AG09309 (cell line): Measurements from ENCODE around the gene ACSF3.
"Not testable (repeated sequence)": the region's sequence is repeated elsewhere in the genome, so short reads cannot be mapped to it uniquely, and the experiment has no call there.

Experiments used
- DNase-seq: peaks from one replicate; pipeline ENCODE4 v3.0.0-alpha.2; 2010; ENCODE audit warnings: low read depth
- H3K4me3 ChIP-seq: 2 replicates; pipeline ENCODE4 v1.5.1; 2011; ENCODE audit warnings: mild to moderate bottlenecking, low read depth, low read length, moderate library complexity; ENCODE audit not compliant: control insufficient read depth
- TF ChIP-seq, protein P1 (sequence below): IDR thresholded peaks from 2 replicates; pipeline ENCODE4 v1.5.1; 2011; ENCODE audit warnings: mild to moderate bottlenecking, low read depth, low read length, inconsistent platforms; ENCODE audit not compliant: insufficient read depth, control insufficient read depth; ENCODE audit errors: missing control alignments

Gene ACSF3

DNA sequence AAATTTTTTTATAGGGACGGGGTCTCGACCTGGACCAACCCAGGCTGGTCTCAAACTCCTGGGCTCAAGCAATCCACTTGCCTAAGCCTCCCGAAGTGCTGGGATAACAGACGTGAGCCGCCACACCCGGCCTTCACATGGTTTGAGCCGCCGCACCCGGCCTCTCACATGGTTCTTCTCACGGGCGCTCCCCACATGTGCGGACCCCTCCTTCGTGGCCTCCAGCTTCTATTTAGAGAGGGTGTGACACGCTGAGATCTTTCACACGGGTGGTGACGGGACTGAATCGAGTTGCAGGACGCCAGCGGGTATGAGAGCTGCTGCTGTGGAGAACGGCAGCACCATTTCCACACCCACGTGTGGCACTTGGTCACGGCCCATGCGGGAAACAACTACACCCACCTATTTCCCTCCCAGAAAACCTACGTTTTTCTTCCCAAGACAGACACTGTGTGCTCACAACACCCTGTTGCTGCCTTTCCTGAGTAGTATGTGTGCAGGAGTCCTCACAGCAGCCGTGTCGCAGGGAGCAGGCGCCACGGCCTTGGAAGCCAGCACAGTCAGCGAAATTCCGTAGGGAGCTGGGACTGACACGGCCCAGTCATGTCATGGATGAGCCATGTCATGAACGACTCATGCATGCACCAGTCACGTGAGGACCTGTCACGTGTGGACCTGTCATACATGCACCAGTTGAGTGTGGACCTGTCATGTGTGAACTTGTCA, 20.1 kb upstream of the ACSF3 start:
- TF ChIP-seq, protein P1, sequence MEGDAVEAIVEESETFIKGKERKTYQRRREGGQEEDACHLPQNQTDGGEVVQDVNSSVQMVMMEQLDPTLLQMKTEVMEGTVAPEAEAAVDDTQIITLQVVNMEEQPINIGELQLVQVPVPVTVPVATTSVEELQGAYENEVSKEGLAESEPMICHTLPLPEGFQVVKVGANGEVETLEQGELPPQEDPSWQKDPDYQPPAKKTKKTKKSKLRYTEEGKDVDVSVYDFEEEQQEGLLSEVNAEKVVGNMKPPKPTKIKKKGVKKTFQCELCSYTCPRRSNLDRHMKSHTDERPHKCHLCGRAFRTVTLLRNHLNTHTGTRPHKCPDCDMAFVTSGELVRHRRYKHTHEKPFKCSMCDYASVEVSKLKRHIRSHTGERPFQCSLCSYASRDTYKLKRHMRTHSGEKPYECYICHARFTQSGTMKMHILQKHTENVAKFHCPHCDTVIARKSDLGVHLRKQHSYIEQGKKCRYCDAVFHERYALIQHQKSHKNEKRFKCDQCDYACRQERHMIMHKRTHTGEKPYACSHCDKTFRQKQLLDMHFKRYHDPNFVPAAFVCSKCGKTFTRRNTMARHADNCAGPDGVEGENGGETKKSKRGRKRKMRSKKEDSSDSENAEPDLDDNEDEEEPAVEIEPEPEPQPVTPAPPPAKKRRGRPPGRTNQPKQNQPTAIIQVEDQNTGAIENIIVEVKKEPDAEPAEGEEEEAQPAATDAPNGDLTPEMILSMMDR = no peak
- no peak overlapping the region for H3K4me3 ChIP-seq
- DNase-seq = no peak

DNA sequence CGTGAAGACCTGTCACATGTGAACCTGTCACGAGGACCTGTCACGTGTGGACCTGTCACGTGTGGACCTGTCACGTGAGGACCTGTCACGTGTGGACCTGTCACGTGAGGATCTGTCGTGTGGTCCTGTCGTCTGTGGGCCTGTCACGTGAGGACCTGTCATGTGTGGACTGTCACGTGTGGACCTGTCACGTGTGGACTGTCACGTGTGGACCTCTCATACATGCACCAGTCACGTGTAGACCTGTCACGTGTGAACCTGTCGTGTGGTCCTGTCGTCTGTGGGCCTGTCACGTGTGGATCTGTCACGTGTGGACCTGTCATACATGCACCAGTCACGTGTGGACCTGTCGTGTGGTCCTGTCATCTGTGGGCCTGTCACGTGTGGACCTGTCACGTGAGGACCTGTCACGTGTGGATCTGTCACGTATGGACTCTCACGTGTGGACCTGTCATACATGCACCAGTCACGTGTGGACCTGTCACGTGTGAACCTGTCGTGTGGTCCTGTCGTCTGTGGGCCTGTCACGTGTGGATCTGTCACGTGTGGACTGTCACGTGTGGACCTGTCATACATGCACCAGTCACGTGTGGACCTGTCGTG, 19.5 kb upstream of the ACSF3 start:
- not testable (repeated sequence) for H3K4me3 ChIP-seq, DNase-seq

DNA sequence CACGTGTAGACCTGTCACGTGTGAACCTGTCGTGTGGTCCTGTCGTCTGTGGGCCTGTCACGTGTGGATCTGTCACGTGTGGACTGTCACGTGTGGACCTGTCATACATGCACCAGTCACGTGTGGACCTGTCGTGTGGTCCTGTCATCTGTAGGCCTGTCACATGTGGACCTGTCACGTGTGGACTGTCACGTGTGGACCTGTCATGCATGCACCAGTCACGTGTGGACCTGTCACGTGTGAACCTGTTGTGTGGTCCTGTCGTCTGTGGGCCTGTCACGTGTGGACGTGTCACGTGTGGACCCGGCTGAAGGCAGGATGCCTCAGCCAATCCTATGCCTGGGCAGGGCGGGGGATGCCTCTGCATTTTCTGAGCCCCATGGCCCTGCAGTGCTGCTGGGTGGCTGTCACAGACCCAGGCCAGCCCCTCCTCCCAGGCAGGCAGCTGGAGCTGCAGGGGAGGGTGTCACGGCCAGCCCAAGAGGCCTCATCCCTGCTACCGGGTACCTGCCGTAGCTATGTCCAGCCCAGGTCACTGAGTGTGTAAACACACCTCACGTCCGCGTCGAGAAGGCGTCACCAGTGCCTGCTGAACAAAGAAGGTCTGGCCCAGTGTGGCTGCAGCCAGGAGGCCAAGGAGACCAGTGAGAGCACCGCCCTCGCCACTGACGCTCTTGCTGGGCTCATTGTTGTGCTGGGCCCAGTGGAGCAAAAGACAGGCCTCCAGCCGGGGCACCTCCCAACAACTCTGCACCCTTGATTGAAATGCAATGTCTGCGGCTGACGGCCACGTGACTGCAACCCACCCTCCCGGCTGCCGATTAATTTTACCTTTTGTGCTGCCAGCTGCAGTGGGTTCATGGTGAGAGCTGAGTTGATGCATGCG, 18.6 kb upstream of the ACSF3 start:
- DNase-seq = no peak
- H3K4me3 ChIP-seq = no peak overlapping the region
- TF ChIP-seq, protein P1 = no peak

DNA sequence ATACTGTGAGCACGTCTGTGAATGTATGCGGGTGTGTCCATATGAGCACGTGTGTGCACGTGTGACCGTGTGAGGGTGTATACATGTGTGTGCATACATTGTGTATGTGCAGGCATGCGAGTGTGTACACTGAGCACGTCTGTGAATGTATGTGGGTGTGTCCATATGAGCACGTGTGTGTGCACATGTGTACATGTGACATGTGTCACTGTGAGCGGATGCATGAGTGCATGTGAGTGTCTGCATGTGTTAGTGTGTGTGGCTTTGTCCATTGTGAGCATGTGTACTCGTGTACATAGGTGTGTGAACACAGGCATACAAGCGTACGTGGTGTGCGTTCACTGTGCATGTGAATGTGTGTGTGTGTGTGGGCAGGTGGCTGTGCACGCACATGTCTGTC, 17.5 kb upstream of the ACSF3 start:
- H3K4me3 ChIP-seq = no peak overlapping the region
- DNase-seq = no peak
- TF ChIP-seq, protein P1 = no peak

DNA sequence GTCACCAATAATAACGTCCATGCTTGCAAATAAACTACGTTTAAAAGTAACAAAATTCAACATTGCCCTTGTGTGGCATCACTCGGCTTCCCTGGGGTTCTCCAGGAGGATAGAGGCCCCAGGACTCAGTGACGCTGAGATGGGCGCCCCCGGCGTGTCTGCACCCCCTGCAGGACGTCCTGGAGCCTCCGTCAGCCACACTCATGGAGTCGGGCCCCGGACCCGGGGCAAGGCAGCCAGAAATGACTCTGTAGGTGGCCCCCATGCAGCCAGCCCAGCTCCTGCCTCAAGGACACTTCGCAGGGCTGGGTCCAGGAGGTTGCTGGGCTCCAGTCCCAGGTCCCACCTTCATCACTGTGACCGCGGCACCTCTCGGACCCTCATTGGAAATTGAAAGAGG, 16.6 kb upstream of the ACSF3 start:
- TF ChIP-seq, protein P1 = no peak
- H3K4me3 ChIP-seq = no peak overlapping the region
- no peak for DNase-seq

DNA sequence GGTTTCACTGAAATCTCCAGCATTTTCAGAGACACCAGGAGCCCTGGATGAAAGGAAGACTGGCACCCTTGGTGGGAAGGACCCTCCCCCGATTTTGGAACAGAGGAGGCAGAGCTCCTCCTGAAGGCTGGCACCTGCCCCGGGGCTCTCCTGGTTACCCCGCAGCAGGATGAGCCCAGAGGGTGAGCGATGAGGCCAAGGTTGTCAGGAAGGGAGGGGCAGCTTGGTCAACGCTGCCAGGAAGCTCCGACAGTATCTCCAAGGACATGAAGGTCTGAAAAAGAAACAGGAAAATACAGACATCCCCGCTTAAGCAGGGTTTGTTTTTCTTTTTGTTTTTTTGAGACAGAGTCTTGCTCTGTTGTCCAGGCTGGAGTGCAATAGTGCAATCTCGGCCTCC, 15.5 kb upstream of the ACSF3 start:
- no peak for DNase-seq
- no peak overlapping the region for H3K4me3 ChIP-seq
- TF ChIP-seq, protein P1 = no peak
